Measurements from ENCODE around the gene PRR18. TPM values are rescaled to one million over a fixed set of nuclear protein-coding genes. Genes with fewer than 3 reads are reported as not detected.

PRR18 gene
- total and polyA plus RNA-seq, 5 donors = 0.02 TPM; not detected in 4

DNA sequence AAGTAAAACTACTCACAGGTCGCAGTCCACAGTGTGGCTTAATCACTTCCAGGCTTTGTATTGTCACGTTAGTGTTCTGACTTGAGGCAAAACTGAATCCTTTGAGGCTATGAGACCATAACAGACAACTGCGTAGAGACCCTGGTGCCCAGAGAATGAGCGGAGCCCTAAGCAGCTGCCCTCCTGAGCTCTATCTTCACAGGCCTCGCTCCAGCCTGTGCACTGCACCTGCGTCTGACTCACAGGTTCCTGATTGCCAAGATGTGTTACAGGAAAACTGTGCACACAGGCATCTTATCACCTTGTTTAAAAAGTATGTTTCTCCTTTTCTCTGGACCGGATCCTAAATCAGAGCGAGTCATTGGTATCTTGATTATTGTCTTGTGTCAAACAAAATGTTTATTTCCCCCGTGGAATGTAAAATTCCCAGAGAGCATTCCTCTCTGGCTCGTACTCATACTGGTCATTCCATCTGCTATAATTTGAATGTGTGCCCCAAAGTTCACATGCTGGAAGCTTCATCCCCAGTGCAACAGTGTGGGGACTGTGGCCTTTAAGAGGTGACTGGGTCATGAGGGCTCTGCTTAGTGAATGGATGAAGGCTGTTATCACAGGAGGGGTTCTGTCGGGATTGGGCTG lies 25.7 kb downstream of the PRR18 start:
- DNase-seq (no peak), ATAC-seq (no peak)
- Histone ChIP-seq H3K27ac (ENCODE audit: low read length) (no peak overlapping the region), H3K4me1 (ENCODE audit: control insufficient read depth, insufficient read depth, low read length) (no peaks in the 10 kb centered on the region), H3K4me3 (ENCODE audit: low read length) (no peak overlapping the region), H3K27me3 (ENCODE audit: control insufficient read depth, insufficient read depth) (no peaks in the 10 kb centered on the region), H3K9me3 (ENCODE audit: control insufficient read depth, low read length) (no peaks in the 10 kb centered on the region)
- WGBS = 61% methylated on average over 11 of the region's 11 CpGs
- intact Hi-C loops (cut with DNase I) = no loop called here

DNA sequence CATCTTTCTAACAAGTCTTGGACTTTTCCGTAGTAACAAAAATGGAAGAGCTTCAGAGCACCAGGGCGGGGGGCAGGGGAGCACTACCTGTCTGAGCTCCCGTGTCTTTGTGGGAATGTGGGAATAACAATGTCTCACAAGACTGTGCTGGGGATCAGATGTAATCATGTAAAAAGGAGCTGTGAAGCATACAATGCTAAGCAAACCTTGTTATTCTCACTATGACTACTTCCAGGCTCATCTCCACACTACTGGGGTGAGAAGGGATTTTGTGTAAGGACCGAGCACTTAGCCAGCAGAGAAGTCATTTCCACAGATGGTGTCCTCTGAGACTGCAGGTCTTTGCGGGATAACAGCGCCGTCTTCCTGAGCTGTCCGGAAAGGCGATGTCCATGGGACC lies 27.1 kb downstream of the PRR18 start:
- intact Hi-C loops (cut with DNase I) = no loop called here
- no peak overlapping the region for H3K4me3 ChIP-seq (ENCODE audit: low read length)
- H3K9me3 ChIP-seq (ENCODE audit: control insufficient read depth, low read length) = no peaks in the 10 kb centered on the region
- DNase-seq (no peak), ATAC-seq (no peak)
- H3K27ac ChIP-seq (ENCODE audit: low read length) = no peak overlapping the region
- no peaks in the 10 kb centered on the region for H3K4me1 ChIP-seq (ENCODE audit: control insufficient read depth, insufficient read depth, low read length)
- 90% methylated on average over 9 of the region's 9 CpGs for WGBS
- no peaks in the 10 kb centered on the region for H3K27me3 ChIP-seq (ENCODE audit: control insufficient read depth, insufficient read depth)

DNA sequence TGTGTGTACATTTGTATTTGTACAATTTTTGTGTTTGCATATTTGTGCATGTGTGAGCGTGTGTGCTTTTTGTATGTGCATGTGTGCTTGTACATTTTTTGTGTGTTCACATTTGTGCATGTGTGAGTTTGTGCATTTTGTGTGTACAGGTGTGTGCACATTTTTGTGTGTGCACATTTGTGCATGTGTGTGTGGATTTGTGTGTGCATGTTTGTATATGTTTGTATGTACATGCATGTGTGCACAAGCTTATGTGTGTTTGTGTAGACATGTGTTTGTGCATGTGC lies 28.9 kb downstream of the PRR18 start:
- DNase-seq (no peak), ATAC-seq (no peak)
- Histone ChIP-seq H3K27me3 (ENCODE audit: control insufficient read depth, insufficient read depth) (no peaks in the 10 kb centered on the region), H3K4me1 (ENCODE audit: control insufficient read depth, insufficient read depth, low read length) (no peaks in the 10 kb centered on the region), H3K9me3 (ENCODE audit: control insufficient read depth, low read length) (no peaks in the 10 kb centered on the region), H3K27ac (ENCODE audit: low read length) (no peak overlapping the region), H3K4me3 (ENCODE audit: low read length) (no peak overlapping the region)
- intact Hi-C loops (cut with DNase I) = loop anchor here in 3 of 4 donors (5.0 to 10.0 kb wide), 2 partner anchors 123 to 125 kb away; no protein-coding TSS in a partner anchor
- WGBS = 97% methylated on average over 1 of the region's 1 CpG

DNA sequence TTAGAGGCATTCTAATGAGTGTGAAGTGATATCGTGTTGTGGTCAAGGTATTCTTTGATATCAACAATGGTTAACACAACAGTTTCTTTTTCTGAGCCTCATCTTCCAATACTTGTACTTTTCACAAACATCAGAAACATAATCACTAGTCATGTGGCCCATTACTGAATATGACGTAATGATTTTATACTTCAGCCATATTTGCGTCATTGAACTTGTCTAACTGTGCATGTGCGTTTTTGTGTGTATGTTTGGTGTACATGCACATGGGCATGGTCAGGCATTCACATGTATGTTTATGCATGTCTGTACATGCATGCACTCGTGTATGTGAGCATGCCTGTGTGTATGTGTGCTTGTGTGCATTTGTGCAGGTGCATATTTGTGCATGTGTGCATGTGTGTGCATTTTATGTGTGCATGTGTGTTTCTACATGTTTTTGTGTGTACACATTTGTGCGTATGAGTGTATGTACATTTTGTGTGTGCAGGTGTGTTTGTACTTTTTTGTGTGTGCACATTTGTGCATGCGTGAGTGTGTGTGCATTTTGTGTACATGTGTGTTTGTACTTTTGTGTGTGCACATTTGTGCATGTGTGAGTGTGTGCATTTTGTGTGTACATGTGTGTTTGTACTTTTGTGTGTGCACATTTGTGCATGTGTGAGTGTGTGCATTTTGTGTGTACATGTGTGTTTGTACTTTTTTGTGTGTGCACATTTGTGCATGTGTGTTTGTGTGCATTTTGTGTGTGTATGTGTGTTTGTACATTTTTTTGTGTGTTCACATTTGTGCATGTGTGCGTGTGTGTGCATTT lies 29.4 kb downstream of the PRR18 start:
- DNase-seq (no peak), ATAC-seq (no peak)
- Histone ChIP-seq H3K9me3 (ENCODE audit: control insufficient read depth, low read length) (no peaks in the 10 kb centered on the region), H3K4me3 (ENCODE audit: low read length) (no peak overlapping the region), H3K27ac (ENCODE audit: low read length) (no peak overlapping the region), H3K27me3 (ENCODE audit: control insufficient read depth, insufficient read depth) (no peaks in the 10 kb centered on the region), H3K4me1 (ENCODE audit: control insufficient read depth, insufficient read depth, low read length) (no peaks in the 10 kb centered on the region)
- intact Hi-C loops (cut with DNase I) = loop anchor here in 3 of 4 donors (5.0 to 10.0 kb wide), 2 partner anchors 124 to 126 kb away; no protein-coding TSS in a partner anchor
- 57% methylated on average over 8 of the region's 8 CpGs for WGBS

DNA sequence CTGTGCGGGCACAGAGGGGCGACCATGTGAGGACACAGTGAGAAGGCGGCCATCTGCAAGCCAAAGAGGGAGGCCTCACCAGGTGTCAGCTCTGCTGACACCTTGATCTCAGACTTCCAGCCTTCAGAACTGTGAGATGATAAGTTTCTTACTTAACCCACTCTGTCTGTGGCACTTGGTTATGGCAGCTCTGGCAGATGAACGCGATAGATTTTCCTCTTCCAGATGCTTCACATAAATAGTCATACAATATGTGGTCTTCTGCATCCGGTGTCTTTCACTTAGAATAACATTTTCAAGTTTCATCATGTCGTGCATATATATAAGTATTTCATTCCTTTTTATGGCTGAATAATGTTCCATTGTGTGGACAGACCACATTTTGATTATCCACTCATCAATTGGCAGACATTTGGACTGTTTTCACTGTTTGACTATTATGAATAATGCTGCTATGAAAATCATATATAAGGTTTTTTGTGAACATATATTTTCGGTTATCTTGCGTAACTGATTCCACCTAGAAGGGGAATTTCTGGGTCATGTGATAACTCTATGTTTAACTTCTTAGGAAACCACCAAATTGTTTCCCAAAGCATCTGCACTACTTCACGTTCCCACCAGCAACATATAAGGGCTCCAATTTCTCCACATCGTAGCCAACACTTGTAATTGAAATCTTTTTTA lies 30.2 kb downstream of the PRR18 start:
- WGBS = 83% methylated on average over 11 of the region's 11 CpGs
- intact Hi-C loops (cut with DNase I) = loop anchor here in 3 of 4 donors (5.0 to 10.0 kb wide), 2 partner anchors 124 to 127 kb away; no protein-coding TSS in a partner anchor
- H3K27me3 ChIP-seq (ENCODE audit: control insufficient read depth, insufficient read depth) = no peaks in the 10 kb centered on the region
- no peak overlapping the region for H3K27ac ChIP-seq (ENCODE audit: low read length)
- H3K9me3 ChIP-seq (ENCODE audit: control insufficient read depth, low read length) = no peaks in the 10 kb centered on the region
- no peaks in the 10 kb centered on the region for H3K4me1 ChIP-seq (ENCODE audit: control insufficient read depth, insufficient read depth, low read length)
- H3K4me3 ChIP-seq (ENCODE audit: low read length) = no peak overlapping the region
- ATAC-seq = no peak
- no peak for DNase-seq

DNA sequence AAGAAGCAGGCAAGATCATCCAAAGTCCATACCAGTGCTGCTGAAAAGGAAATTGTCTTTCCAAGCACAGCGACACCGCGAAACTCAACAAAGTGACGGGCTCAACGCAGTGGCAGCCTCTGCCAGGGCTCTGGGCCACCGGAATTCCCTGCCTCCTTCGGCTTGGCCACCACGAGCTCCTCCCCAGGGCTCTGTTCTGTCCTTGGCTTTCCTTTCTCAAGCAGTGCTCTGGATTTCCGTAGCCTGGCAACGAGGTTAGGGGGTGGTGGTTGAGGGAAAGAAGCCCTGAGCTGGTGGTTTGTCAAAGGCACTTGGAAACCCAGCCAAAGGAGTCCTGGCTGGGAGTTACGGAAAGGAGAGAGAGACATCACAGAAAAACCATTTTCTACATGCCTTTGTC lies 31.2 kb downstream of the PRR18 start:
- Histone ChIP-seq H3K4me1 (ENCODE audit: control insufficient read depth, insufficient read depth, low read length) (no peaks in the 10 kb centered on the region), H3K4me3 (ENCODE audit: low read length) (no peak overlapping the region), H3K9me3 (ENCODE audit: control insufficient read depth, low read length) (no peaks in the 10 kb centered on the region), H3K27me3 (ENCODE audit: control insufficient read depth, insufficient read depth) (no peaks in the 10 kb centered on the region), H3K27ac (ENCODE audit: low read length) (no peak overlapping the region)
- 48% methylated on average over 11 of the region's 11 CpGs for WGBS
- intact Hi-C loops (cut with DNase I) = loop anchor here in 3 of 4 donors (5.0 to 10.0 kb wide), 2 partner anchors 125 to 128 kb away; no protein-coding TSS in a partner anchor
- ATAC-seq (no peak), DNase-seq (no peak)

GRCh38 chr6:166275714-166276166 lies 32.5 kb downstream of the PRR18 start:
- WGBS = 4% methylated on average over 21 of the region's 21 CpGs
- H3K27ac ChIP-seq (ENCODE audit: low read length) = no peak overlapping the region
- no peak overlapping the region for H3K4me3 ChIP-seq (ENCODE audit: low read length)
- intact Hi-C loops (cut with DNase I) = loop anchor here (2.0 to 10.0 kb wide), 3 partner anchors 125 to 129 kb away; no protein-coding TSS in a partner anchor
- H3K27me3 ChIP-seq (ENCODE audit: control insufficient read depth, insufficient read depth) = no peaks in the 10 kb centered on the region
- no peaks in the 10 kb centered on the region for H3K9me3 ChIP-seq (ENCODE audit: control insufficient read depth, low read length)
- ATAC-seq (peak; percentile 73 to 86), DNase-seq (peak; percentile 50 to 87 (median 84))
- H3K4me1 ChIP-seq (ENCODE audit: control insufficient read depth, insufficient read depth, low read length) = no peaks in the 10 kb centered on the region

DNA sequence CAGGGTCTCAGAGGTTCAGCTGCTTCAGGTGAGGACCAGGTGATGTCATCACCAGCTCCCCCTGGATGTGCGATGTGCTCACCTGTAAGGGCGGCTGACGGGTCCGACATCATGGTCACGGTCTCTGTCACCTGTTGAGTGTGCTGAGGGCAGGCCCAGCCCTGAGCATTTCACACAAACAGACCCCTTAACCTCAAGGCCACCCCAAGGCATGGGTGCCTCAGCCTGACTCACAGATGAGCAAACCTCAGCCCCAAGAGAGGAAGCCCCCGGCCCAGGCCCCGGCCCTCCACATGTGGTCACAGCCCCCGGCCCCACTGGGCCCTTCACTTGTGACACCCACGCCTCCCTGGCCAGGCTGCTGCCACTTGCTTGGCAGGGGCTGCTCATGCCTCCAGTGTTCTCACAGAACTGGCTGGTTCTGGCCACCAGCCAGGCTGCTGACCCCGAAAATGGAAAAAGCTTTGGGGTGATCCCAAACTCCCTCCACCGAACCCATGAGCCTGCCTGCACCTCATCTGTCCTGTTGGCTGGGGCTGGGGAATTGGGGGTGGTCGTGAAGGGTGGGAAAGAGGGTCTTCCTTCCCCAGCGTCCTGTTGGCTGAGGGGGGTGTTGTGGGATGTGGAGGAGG lies 33.3 kb downstream of the PRR18 start:
- intact Hi-C loops (cut with DNase I) = loop anchor here (2.0 to 10.0 kb wide), 3 partner anchors 126 to 130 kb away; no protein-coding TSS in a partner anchor
- Histone ChIP-seq H3K27me3 (ENCODE audit: control insufficient read depth, insufficient read depth) (no peaks in the 10 kb centered on the region), H3K4me1 (ENCODE audit: control insufficient read depth, insufficient read depth, low read length) (no peaks in the 10 kb centered on the region), H3K9me3 (ENCODE audit: control insufficient read depth, low read length) (no peaks in the 10 kb centered on the region), H3K4me3 (ENCODE audit: low read length) (no peak overlapping the region), H3K27ac (ENCODE audit: low read length) (no peak overlapping the region)
- WGBS = 71% methylated on average over 13 of the region's 13 CpGs
- DNase-seq (no peak), ATAC-seq (peak in 1 of 2 donors; percentile 10)

GRCh38 chr6:166274163-166274562 lies 34.0 kb downstream of the PRR18 start:
- no peaks in the 10 kb centered on the region for H3K9me3 ChIP-seq (ENCODE audit: control insufficient read depth, low read length)
- peaks cover 2% of the 10 kb centered on the region for H3K27me3 ChIP-seq (ENCODE audit: control insufficient read depth, insufficient read depth)
- WGBS = 72% methylated on average over 4 of the region's 4 CpGs
- ATAC-seq (no peak), DNase-seq (no peak)
- no peaks in the 10 kb centered on the region for H3K4me1 ChIP-seq (ENCODE audit: control insufficient read depth, insufficient read depth, low read length)
- no peak overlapping the region for H3K27ac ChIP-seq (ENCODE audit: low read length)
- H3K4me3 ChIP-seq (ENCODE audit: low read length) = no peak overlapping the region
- intact Hi-C loops (cut with DNase I) = loop anchor here in 2 of 4 donors (2.0 to 10.0 kb wide), 2 partner anchors 127 to 131 kb away; no protein-coding TSS in a partner anchor

GRCh38 chr6:166271376-166271765 lies 36.8 kb downstream of the PRR18 start:
- intact Hi-C loops (cut with DNase I) = loop anchor here in 1 of 4 donors (10.0 kb wide), 1 partner anchor 133 kb away; no protein-coding TSS in a partner anchor
- Histone ChIP-seq H3K9me3 (ENCODE audit: control insufficient read depth, low read length) (no peaks in the 10 kb centered on the region), H3K4me3 (ENCODE audit: low read length) (no peak overlapping the region), H3K27me3 (ENCODE audit: control insufficient read depth, insufficient read depth) (peaks cover 3% of the 10 kb centered on the region), H3K4me1 (ENCODE audit: control insufficient read depth, insufficient read depth, low read length) (no peaks in the 10 kb centered on the region), H3K27ac (ENCODE audit: low read length) (no peak overlapping the region)
- DNase-seq (no peak), ATAC-seq (no peak)
- 81% methylated on average over 9 of the region's 9 CpGs for WGBS
